ENCODE data around the gene PRAMEF13.
"Not testable (repeated sequence)": the region's sequence is repeated elsewhere in the genome, so short reads cannot be mapped to it uniquely, and the experiment has no call there.

The PRAMEF13 gene
- 0 reads per million in 4 experiments for total RNA-seq

- DNase-seq, result not testable (repeated sequence)
These were observed at the start of gene PRAMEF13 for GRCh38 chr1:13201309-13201708. Gene PRAMEF13, minus strand, starts transcription at chr1:13201409. Its CDS starts 1,820 bp downstream, at chr1:13199589.

DNA sequence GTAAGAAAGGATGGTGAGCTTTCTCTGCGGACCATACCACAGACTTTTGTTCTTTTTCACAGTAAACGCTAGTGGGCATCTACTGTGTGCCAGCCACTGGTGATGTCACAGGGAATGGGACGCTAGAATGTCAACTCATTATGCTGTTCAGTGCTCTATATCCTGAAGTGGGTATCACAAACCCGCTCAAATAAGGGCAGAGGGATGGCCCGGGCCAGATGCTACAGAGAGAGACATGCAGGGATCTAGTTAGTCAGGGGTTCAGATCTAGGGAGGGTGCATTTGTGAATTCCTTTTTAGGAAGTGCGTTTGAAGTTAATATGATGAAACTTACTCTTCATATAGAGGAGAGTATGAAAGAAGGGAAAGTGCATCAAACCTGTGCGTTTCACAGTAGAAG lies 45.9 kb upstream of the PRAMEF13 start:
- DNase-seq, result not testable (repeated sequence)

DNA sequence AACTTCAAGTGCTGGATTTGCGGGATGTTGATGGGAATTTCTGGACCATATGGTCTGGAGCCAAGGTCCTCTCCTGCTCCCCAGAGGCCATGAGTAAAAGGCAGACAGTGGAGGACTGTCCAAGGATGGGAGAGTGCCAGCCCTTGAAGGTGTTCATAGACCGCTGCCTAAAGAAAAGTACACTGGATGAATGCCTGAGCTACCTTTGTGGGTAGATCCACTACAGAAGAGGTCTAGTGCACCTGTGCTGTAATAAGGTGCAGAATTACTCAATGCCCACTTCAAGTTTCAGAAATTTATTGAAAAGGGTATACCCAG lies 45.3 kb upstream of the PRAMEF13 start:
- not testable (repeated sequence) for DNase-seq

DNA sequence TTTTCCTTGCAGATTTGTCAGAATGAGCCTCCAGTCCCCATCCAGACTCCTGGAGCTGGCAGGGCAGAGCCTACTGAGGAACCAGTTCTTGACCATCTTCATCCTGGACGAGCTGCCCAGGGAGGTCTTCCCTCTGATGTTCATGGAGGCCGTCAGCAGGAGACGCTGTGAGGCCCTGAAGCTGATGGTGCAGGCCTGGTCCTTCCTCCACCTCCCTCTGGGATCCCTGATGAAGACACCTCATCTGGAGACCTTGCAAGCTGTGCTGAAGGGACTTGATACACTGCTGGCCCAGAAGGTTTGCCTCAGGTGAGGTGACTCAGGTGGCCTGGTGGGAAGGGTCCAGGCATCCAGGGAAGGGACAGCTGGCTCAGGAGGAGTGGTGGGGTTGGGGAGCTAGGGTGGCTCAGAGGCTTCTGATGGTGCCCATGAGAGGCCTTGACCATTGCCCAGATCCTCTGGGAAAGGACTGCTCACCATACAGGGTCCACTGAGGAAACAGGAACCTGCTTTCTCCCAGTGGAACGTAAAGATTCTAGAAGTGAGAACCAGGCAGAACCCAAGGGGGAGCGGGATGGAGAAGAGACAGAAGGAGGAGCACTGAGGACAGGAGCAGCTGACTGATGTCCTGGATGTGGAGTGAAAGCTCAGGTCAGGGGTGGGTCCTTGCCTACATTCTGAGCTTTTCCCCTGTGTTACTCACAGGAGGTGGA lies 44.8 kb upstream of the PRAMEF13 start:
- DNase-seq, result not testable (repeated sequence)

DNA sequence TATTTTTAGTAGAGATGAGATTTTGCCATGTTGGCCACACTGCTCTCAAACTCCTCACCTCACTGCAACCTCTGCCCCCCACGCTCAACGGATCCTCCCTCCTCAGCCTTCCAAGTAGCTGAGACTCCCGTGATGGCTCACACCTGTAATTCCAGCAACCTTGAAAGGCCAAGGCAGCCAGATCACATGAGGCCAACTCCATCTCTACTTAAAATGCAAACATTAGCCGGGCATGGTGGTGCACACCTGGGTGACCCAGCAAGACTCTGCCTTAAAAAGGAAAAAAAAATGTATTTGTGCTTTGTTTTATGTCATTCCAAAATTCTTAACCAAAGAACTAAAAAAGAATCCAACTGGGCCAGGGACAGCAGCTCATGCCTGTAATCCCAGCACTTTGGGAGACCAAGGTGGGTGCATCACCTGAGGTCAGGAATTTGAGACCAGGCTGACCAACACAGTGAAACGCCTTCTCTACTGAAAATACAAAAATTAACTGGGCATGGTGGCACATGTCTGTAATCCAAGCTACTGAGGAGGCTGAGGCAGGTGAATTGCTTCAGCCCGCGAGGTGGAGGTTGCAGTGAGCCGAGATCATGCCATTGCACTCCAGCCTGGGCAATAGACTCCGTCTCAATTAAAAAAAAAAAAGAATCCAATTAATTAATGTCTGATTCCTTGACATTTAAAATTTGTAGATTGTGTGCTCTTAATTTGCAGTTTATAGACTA lies 42.5 kb upstream of the PRAMEF13 start:
- DNase-seq, result not testable (repeated sequence)

GRCh38 chr1:13239633-13240032 lies 38.4 kb upstream of the PRAMEF13 start:
- not testable (repeated sequence) for DNase-seq

DNA sequence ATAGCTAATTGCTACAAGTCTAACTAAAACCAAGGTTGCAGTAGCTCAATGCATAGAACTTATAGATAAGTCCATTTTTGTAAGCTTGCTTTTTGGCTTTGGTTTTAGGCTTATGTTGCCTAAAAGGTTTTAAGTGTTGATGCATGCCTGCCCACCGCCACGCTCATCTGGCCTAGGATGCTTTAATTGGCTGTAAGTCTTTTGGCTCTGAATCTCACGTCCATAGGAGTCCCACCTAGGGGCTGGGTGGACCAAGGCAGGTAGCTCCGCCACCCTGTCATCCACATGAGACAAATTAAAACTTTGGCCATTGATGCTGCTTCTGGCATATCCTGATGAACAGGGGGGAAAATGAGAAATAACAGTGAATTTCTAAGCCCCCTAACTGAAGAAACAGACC lies 36.4 kb upstream of the PRAMEF13 start:
- DNase-seq, result not testable (repeated sequence)

DNA sequence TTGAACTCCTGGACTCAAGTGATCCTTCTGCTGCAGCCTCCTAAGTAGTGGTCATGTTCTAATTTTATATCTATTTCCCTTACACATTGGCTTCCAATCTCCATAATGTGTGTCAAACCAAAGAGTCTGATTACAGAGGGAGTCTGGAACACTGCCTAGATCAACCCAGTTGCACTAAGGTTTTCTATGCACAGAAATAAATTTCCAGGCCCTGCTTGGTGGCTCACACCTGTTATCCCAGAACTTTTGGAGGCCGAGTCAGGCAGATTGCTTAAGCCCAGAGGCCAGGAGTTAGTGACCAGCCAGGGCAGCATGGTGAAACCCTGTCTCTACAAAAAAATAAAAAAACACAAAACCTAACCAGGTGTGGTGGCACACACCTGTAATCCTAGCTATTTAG lies 32.8 kb upstream of the PRAMEF13 start:
- not testable (repeated sequence) for DNase-seq

DNA sequence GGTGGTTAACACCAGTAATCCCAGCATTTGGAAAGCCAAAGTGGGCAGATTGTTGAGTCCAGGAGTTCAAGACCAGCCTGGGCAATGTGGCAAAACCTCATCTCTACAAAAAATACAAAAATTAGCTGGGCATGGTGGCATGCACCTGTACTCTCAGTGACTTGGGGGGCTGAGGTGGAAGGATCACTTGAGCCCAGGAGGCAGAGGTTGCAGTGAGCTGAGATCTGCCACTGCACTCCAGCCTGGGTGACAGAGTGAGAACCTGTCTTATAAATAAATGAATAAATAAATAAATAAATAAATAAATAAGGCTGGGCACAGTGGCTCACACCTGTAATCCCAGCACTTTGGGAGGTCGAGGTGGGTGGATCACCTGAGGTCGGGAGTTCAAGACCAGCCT lies 30.8 kb upstream of the PRAMEF13 start:
- DNase-seq, result not testable (repeated sequence)

- DNase-seq, result not testable (repeated sequence)
These were observed 30.0 kb upstream of the PRAMEF13 start for GRCh38 chr1:13231061-13231750.

DNA sequence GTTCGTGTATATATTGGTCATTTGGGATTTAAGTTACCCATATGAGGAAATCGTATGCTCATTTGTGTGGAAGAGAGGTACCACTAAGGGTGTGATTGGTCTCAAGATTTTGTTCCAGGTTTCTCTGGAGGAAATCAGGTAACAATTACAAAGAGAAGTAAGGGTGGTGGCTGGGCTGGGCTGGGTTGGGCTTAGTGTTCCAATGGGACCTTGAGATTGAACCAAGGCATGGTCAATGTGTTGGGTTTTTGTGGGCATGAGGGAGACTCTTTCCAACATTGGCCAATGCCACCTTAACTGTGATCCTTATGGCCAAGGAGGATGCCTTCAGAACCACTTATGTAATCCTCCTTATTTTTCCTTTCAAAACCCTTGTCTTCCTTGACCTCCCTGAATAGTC lies 29.4 kb upstream of the PRAMEF13 start:
- not testable (repeated sequence) for DNase-seq

- not testable (repeated sequence) for DNase-seq
These were observed 28.9 kb upstream of the PRAMEF13 start for GRCh38 chr1:13230096-13230495.

DNA sequence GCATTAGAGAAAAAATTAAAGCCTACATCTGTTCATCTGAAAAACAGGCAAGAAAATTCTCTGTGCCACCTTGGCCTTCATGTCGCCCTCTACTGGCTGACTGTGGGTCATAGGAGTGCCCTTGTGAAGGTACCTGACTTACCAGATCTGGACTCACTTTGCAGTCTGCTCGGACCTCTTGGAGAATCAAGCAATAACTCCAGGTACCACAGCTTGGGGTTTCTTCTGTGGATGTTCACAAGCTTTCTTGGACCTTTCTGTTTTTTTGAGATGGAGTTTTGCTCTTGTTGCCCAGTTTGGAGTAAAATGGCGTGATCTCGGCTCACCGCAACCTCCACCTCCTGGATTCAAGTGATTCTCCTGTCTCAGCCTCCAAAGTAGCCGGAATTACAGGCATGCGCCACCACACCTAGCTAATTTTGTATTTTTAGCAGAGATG lies 27.2 kb upstream of the PRAMEF13 start:
- DNase-seq, result no peak

- DNase-seq, result not testable (repeated sequence)
These were observed 26.3 kb upstream of the PRAMEF13 start for GRCh38 chr1:13227271-13228055.

DNA sequence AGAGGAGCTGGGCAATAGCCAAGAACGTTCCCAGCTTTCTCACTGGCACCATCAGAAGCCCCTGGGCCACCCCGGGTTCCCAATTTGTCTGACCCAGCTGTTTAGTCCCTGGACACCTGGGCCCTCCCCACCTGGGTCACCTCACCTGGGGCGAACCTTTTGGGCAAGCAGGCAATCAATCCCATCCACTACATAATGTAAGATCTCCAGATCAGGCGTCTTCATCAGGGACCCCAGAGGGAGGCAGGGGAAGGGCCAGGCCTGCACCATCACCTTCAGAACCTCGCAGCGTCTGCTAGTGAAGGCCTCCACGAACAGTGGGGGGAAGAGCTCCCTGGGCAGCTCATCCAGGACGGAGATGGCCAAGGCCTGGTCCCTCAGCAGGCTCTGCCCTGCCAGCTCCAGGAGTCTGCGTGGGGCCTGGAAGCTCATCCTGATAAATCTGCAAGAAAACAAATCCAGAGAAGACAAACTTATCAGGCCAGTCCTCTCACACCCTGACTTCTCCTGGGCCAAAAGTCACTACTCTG lies 24.5 kb upstream of the PRAMEF13 start, which contains the start of gene PRAMEF18:
TSS of gene PRAMEF18 (minus strand) at position 480 of the 530 bp plus-strand sequence. CDS start at position 432, 48 bp downstream.
- DNase-seq, result not testable (repeated sequence)

DNA sequence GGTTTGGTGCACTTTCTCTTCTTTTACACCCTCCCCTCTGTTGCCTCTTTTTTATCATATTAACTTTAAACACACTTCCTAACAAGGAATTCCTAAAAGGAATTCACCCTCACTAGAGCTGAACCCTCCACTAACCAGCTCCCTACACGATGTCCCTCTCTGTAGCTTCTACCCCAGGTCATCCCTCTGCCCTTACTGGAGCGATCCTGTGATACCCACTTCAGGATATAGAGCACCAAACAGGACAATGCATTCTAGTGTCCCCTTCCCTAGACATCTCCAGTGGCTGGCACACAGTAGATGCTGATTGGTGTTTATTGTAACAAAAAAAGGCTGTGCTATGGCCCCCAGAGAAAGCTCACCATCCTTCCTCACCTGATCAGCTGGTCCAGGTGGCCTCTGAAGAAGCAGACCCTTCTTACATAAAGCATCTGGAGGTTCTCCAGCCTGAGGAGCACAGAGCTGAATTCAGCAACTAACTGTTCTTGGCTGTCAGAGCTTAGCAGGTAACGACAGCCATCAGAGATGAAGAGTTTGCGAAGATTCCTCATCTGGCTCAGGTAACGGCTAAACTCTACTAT lies 23.4 kb upstream of the PRAMEF13 start:
- DNase-seq, result no peak

- DNase-seq, result not testable (repeated sequence)
These were observed 21.6 kb upstream of the PRAMEF13 start for GRCh38 chr1:13222788-13223187.

GRCh38 chr1:13219203-13219602 lies 18.0 kb upstream of the PRAMEF13 start:
- not testable (repeated sequence) for DNase-seq

GRCh38 chr1:13216619-13217018 lies 15.4 kb upstream of the PRAMEF13 start:
- DNase-seq, result not testable (repeated sequence)

GRCh38 chr1:13208712-13209111 lies 7.5 kb upstream of the PRAMEF13 start:
- DNase-seq, result not testable (repeated sequence)

DNA sequence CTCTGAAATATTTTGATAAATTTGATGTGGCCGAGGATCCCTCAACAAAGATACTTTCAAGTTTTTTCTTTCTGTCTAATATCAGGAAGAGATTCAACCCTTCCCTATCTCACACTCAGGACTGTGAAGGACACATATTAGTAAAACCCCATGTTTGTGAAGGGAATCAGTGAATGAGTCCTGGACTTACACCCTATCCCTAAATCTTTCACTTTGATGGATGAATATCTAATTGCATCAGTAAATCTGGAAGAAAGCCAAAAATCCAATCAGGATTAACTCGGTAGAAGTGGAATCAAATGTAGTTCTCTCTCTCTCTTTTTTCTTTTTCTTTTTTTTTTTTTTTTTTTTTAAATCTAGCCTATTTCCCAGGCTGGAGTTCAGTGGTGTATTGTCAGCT lies 29.7 kb downstream of the PRAMEF13 start, which contains the start of gene PRAMEF9:
TSS of gene PRAMEF9 (plus strand) at position 301 of the 400 bp plus-strand sequence. CDS start 3,433 bp downstream, outside the sequence.
- not testable (repeated sequence) for DNase-seq

- DNase-seq, result not testable (repeated sequence)
These were observed 35.7 kb downstream of the PRAMEF13 start, which contains the start of gene HNRNPCL4 for GRCh38 chr1:13165531-13165930. Gene HNRNPCL4, minus strand, starts transcription at chr1:13165631. Its CDS starts 164 bp downstream, at chr1:13165467.
